SU-DHL-6 (cell line): ENCODE data around the gene ZNF215.

Source experiments
- H2AFZ ChIP-seq: fragments of 200-600 bp; sonication (generic); 2 replicates; pipeline ENCODE4 v1.6.1; 2014; ENCODE audit warnings: low read depth, mild to moderate bottlenecking, moderate library complexity, mixed read lengths, antibody characterized with exemption, low read length; ENCODE audit not compliant: severe bottlenecking
- H3F3A ChIP-seq: fragments of 200-600 bp; shearing (Covaris generic); 2 replicates; pipeline ENCODE4 v1.6.0; 2016; ENCODE audit warnings: antibody characterized with exemption, mild to moderate bottlenecking; ENCODE audit not compliant: insufficient read depth
- H3K27ac ChIP-seq: fragments of 200-600 bp; sonication (generic); 2 replicates; pipeline ENCODE4 v1.5.1; 2016; ENCODE audit warnings: low read depth, mild to moderate bottlenecking, low read length, moderate library complexity, mixed read lengths
- H3K27me3 ChIP-seq: fragments of 200-600 bp; sonication (generic), shearing (Covaris generic); 2 replicates; pipeline ENCODE4 v1.6.0; 2014; ENCODE audit warnings: mild to moderate bottlenecking, low read length
- H3K36me3 ChIP-seq: fragments of 200-600 bp; sonication (generic); 2 replicates; pipeline ENCODE4 v1.6.1; 2014; ENCODE audit warnings: mild to moderate bottlenecking, low read length, mixed read lengths
- H3K4me2 ChIP-seq: fragments of 300-600, 200-600 bp; shearing (Covaris generic), sonication (generic); 2 replicates; pipeline ENCODE4 v1.6.0; 2014; ENCODE audit warnings: low read length, low read depth, mild to moderate bottlenecking; ENCODE audit not compliant: poor library complexity, severe bottlenecking
- H3K4me3 ChIP-seq: fragments of 200-600 bp; sonication (generic); 2 replicates; pipeline ENCODE4 v1.5.1; 2014; ENCODE audit warnings: antibody characterized with exemption, low read length, mild to moderate bottlenecking, mixed read lengths; ENCODE audit not compliant: insufficient read depth, poor library complexity, severe bottlenecking
- H3K79me2 ChIP-seq: fragments of 200-600 bp; sonication (generic); 2 replicates; pipeline ENCODE4 v1.6.1; 2014; ENCODE audit warnings: mild to moderate bottlenecking, low read length, moderate library complexity; ENCODE audit not compliant: insufficient read depth
- H3K9ac ChIP-seq: fragments of 200-600 bp; sonication (generic); 2 replicates; pipeline ENCODE4 v1.7.0; 2014; ENCODE audit warnings: mild to moderate bottlenecking, low read length
- H3K9me2 ChIP-seq: fragments of 200-600 bp; sonication (generic); replicated peaks from 2 replicates; pipeline ENCODE4 v1.6.1; 2014; ENCODE audit warnings: low read length; ENCODE audit not compliant: insufficient read depth
- H3K9me3 ChIP-seq: fragments of 200-600 bp; sonication (generic); 2 replicates; pipeline ENCODE4 v1.6.1; 2014; ENCODE audit warnings: low read length, mixed read lengths; ENCODE audit not compliant: insufficient read depth
- H4K20me1 ChIP-seq: fragments of 200-600 bp; sonication (generic); 2 replicates; pipeline ENCODE4 v1.6.1; 2014; ENCODE audit warnings: low read depth, mild to moderate bottlenecking, antibody characterized with exemption, low read length, moderate library complexity, mixed read lengths
- CTCF ChIP-seq: fragments of 200-600 bp; sonication (generic); IDR thresholded peaks from one replicate; pipeline ENCODE4 v1.5.1; 2017; ENCODE audit warnings: antibody characterized with exemption, mild to moderate bottlenecking, low read length, moderate library complexity; ENCODE audit not compliant: insufficient read depth, poor library complexity, severe bottlenecking
- EZH2phosphoT487 ChIP-seq: fragments of 200-600 bp; sonication (generic), shearing (Covaris generic); conservative IDR thresholded peaks from 2 replicates; pipeline ENCODE4 v1.6.1; 2018; ENCODE audit warnings: mild to moderate bottlenecking, antibody characterized with exemption, low read length, moderate library complexity, mixed read lengths

ZNF215 gene

DNA sequence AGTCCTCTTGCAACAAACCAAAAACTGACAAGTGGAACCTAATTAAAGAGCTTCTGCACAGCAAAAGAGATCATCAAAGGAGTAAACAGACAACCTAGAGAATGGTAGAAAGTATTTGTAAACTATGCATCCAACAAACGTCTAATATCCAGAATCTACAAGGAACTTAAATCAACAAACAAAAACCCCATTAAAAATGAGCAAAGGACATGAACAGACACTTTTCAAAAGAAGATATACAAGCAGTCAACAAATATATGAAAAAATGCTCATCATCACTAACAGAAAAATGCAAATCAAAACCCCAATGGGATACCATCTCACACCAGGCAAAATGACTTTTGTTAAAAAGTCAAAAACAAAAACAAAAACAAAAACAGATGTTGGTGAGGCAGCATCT is 60.3 kb downstream of the ZNF215 start:
- no peaks in the 10 kb centered on the region for H3K9me2 ChIP-seq
- TF ChIP-seq EZH2phosphoT487 (no peak), CTCF (no peak)
- H3K27ac ChIP-seq = no peak overlapping the region
- H3F3A ChIP-seq = no peaks in the 10 kb centered on the region
- H3K36me3 ChIP-seq = no peaks in the 10 kb centered on the region
- no peaks in the 10 kb centered on the region for H3K27me3 ChIP-seq
- H2AFZ ChIP-seq = no peak overlapping the region
- H3K9ac ChIP-seq = no peak overlapping the region
- no peak overlapping the region for H3K4me2 ChIP-seq
- no peaks in the 10 kb centered on the region for H3K9me3 ChIP-seq
- H3K4me3 ChIP-seq = no peak overlapping the region
- no peaks in the 10 kb centered on the region for H4K20me1 ChIP-seq
- H3K79me2 ChIP-seq = no peaks in the 10 kb centered on the region

DNA sequence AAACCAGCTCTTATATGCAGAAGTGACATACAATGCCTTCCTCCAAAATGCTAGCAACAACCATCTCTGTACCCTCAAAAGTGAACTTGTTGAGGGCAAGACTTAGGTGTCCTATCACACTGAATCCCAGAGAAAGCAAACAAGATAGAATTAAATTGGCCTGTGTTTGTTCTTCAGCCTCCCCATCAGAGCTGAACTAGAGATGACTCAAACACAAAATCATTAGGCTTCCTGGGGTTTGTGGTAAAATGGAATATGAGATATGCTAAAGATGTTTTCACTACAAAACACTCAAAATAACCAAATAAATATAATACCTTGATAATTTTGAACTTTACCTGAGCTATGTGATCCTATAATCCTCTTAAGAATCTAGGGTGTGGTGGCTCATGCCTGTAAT is 62.3 kb downstream of the ZNF215 start:
- Histone ChIP-seq H3F3A (no peaks in the 10 kb centered on the region), H3K36me3 (no peaks in the 10 kb centered on the region), H3K27me3 (no peaks in the 10 kb centered on the region), H4K20me1 (no peaks in the 10 kb centered on the region), H3K4me3 (no peak overlapping the region), H3K9ac (no peak overlapping the region), H3K79me2 (no peaks in the 10 kb centered on the region), H3K9me2 (no peaks in the 10 kb centered on the region), H2AFZ (no peak overlapping the region), H3K27ac (no peak overlapping the region), H3K9me3 (no peaks in the 10 kb centered on the region), H3K4me2 (no peak overlapping the region)
- TF ChIP-seq CTCF = no peak

DNA sequence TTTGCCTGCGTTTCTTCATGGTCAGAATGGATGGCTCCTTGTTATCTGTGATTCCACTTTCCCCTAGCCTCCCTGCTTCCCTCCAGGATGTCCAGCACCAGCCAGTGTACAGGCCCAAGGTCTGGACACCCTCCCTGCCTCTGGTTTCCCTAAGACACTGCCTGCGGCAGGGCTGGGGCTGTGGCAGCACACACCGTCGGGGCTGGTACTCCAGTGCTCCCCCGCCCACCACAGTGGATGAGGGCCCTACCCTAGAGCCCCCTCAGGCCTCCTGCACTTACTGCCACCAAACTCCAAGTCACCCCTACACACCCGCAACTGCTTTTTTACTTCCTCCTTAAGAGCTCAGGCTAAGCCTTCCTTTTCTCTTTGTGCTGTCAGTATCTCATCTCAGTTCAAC is 65.0 kb downstream of the ZNF215 start:
- no peak for TF ChIP-seq CTCF
- no peak for TF ChIP-seq EZH2phosphoT487
- H3K4me2 ChIP-seq = no peak overlapping the region
- H3K27ac ChIP-seq = no peak overlapping the region
- no peaks in the 10 kb centered on the region for H3F3A ChIP-seq
- no peak overlapping the region for H3K9ac ChIP-seq
- H3K27me3 ChIP-seq = no peaks in the 10 kb centered on the region
- no peaks in the 10 kb centered on the region for H3K9me2 ChIP-seq
- H3K36me3 ChIP-seq = no peaks in the 10 kb centered on the region
- H4K20me1 ChIP-seq = no peaks in the 10 kb centered on the region
- H2AFZ ChIP-seq = no peak overlapping the region
- no peak overlapping the region for H3K4me3 ChIP-seq
- H3K79me2 ChIP-seq = no peaks in the 10 kb centered on the region
- no peaks in the 10 kb centered on the region for H3K9me3 ChIP-seq

DNA sequence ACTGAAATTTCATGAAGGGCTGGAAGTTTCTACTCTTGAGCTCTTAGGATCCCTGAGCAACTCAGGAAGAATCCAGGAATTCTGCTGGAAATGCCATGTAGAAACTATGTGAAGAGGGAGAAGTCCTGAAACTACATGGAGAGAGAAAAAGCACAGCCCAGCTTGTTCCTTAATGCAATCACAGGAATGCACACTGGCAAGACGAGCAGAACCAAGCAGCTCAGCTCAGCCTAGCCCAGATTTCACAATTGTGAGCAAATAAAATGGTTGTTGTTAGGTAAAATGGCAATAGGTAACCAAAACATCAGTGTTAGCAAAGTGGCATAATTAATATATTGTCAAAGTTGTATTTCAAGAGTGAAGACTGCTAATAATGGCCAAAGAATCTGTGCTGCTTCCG is 65.8 kb downstream of the ZNF215 start:
- TF ChIP-seq CTCF (no peak), EZH2phosphoT487 (no peak)
- Histone ChIP-seq H3K79me2 (no peaks in the 10 kb centered on the region), H3K9ac (no peak overlapping the region), H3K4me3 (no peak overlapping the region), H3K4me2 (no peak overlapping the region), H3K9me2 (no peaks in the 10 kb centered on the region), H3K36me3 (no peaks in the 10 kb centered on the region), H3K27me3 (no peaks in the 10 kb centered on the region), H4K20me1 (0 out of 2 replicates have a peak, but pooled peaks cover 2% of the 10 kb centered on the region), H3F3A (no peaks in the 10 kb centered on the region), H3K9me3 (no peaks in the 10 kb centered on the region), H3K27ac (no peak overlapping the region), H2AFZ (no peak overlapping the region)
